ENCODE data around the gene ABCD3. TPM values are rescaled to one million over a fixed set of nuclear protein-coding genes. Genes with fewer than 3 reads are reported as not detected.
A peak's percentile ranks its signal among the peaks of the same experiment; 100 is the strongest.

ABCD3 gene
- total RNA-seq, 1 donor from 2014 or later, result 35.0 TPM

- Mint-ChIP-seq H3K36me3 (ENCODE audit: low read depth) (no peaks in the 10 kb centered on the region), H3K27me3 (ENCODE audit: low read depth) (no peaks in the 10 kb centered on the region), H3K4me3 (no peak overlapping the region), H3K27ac (ENCODE audit: unreplicated experiment) (no peak overlapping the region), H3K9me3 (peaks cover 9% of the 10 kb centered on the region), H3K4me1 (peaks cover 8% of the 10 kb centered on the region)
- DNase-seq (ENCODE audit: low read depth, low spot score), result no peak
- TF ChIP-seq, protein P1, sequence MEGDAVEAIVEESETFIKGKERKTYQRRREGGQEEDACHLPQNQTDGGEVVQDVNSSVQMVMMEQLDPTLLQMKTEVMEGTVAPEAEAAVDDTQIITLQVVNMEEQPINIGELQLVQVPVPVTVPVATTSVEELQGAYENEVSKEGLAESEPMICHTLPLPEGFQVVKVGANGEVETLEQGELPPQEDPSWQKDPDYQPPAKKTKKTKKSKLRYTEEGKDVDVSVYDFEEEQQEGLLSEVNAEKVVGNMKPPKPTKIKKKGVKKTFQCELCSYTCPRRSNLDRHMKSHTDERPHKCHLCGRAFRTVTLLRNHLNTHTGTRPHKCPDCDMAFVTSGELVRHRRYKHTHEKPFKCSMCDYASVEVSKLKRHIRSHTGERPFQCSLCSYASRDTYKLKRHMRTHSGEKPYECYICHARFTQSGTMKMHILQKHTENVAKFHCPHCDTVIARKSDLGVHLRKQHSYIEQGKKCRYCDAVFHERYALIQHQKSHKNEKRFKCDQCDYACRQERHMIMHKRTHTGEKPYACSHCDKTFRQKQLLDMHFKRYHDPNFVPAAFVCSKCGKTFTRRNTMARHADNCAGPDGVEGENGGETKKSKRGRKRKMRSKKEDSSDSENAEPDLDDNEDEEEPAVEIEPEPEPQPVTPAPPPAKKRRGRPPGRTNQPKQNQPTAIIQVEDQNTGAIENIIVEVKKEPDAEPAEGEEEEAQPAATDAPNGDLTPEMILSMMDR (conservative IDR thresholded peaks at IDR 0.05), result no peak
These were observed 23.0 kb upstream of the ABCD3 start for GRCh38 chr1:94395231-94395630.

DNA sequence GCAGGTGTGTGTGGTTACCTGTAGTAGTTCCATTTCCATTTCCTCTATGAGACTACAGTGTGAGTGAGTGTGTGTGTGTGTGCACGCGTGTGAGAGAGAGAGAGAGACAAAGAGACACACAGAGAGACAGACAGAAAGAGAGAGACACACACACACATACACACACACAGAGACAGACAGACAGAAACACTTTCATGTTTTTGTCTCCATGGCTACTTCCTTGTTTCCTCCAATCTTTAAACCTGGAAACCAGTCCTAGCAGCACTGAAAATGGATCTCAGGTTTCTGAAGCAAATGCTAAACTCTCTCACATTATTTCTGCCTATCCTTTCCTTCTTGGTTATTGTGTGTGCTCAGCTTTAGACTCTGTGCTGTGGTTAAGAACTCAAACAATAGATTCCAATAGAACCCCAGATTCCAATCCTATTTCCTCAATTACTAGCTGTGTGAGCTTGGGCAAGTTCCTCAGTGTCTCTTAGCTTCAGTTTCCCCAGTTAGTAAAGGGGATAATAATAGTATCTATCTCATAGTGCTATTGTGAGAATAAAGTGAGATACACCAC lies 22.4 kb upstream of the ABCD3 start:
- no peak overlapping the region for H3K4me3 Mint-ChIP-seq
- peaks cover 9% of the 10 kb centered on the region for H3K9me3 Mint-ChIP-seq
- peaks cover 8% of the 10 kb centered on the region for H3K4me1 Mint-ChIP-seq
- H3K27me3 Mint-ChIP-seq (ENCODE audit: low read depth), result no peaks in the 10 kb centered on the region
- no peaks in the 10 kb centered on the region for H3K36me3 Mint-ChIP-seq (ENCODE audit: low read depth)
- no peak overlapping the region for H3K27ac Mint-ChIP-seq (ENCODE audit: unreplicated experiment)
- no peak for DNase-seq (ENCODE audit: low read depth, low spot score)
- TF ChIP-seq, protein P1 (conservative IDR thresholded peaks at IDR 0.05), result no peak

DNA sequence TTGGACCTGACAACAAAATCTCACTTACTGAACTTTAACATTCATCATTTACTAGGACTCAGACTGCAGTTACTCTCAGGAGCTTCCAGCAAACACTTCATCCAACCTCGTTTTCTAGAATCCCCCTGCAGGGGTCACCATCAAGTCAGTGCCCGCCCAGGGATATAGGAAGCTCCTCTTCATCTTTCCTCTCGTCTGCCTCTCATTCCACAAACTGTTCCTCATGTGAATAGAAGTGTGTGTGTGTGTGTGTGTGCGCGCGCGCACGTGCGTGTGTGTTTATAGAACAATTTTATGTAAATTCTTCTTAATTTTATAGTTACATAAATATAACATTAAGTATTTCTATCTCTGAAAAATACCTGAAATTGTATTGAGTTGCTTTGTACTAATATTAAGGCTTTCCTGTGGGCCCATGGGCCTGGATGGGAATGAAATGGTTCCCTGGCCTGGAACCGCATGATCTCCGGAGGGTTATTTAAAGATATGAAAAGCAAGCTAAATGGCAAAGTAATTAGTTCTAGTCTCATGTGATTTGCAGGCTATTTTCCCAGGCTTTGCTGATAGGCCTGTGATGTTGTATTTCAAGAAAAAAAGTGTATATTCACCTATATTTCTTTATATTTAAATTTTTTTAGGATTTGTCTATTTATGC lies 21.7 kb upstream of the ABCD3 start:
- Mint-ChIP-seq H3K9me3 (peaks cover 6% of the 10 kb centered on the region), H3K36me3 (ENCODE audit: low read depth) (no peaks in the 10 kb centered on the region), H3K4me3 (no peak overlapping the region), H3K27me3 (ENCODE audit: low read depth) (no peaks in the 10 kb centered on the region), H3K27ac (ENCODE audit: unreplicated experiment) (no peak overlapping the region), H3K4me1 (peaks cover 8% of the 10 kb centered on the region)
- DNase-seq (ENCODE audit: low read depth, low spot score), result no peak
- TF ChIP-seq, protein P1 (conservative IDR thresholded peaks at IDR 0.05), result peak; percentile 21

- peaks cover 8% of the 10 kb centered on the region for H3K4me1 Mint-ChIP-seq
- H3K4me3 Mint-ChIP-seq, result no peak overlapping the region
- TF ChIP-seq, protein P1 (conservative IDR thresholded peaks at IDR 0.05), result no peak
- H3K27ac Mint-ChIP-seq (ENCODE audit: unreplicated experiment), result no peak overlapping the region
- DNase-seq (ENCODE audit: low read depth, low spot score), result no peak
- H3K36me3 Mint-ChIP-seq (ENCODE audit: low read depth), result no peaks in the 10 kb centered on the region
- peaks cover 2% of the 10 kb centered on the region for H3K9me3 Mint-ChIP-seq
- H3K27me3 Mint-ChIP-seq (ENCODE audit: low read depth), result no peaks in the 10 kb centered on the region
These were observed 19.8 kb upstream of the ABCD3 start for GRCh38 chr1:94398356-94398755.

- Mint-ChIP-seq H3K27me3 (ENCODE audit: low read depth) (no peaks in the 10 kb centered on the region), H3K4me1 (peaks cover 8% of the 10 kb centered on the region), H3K36me3 (ENCODE audit: low read depth) (no peaks in the 10 kb centered on the region), H3K27ac (ENCODE audit: unreplicated experiment) (no peak overlapping the region), H3K9me3 (peaks cover 2% of the 10 kb centered on the region), H3K4me3 (no peak overlapping the region)
- TF ChIP-seq, protein P1 (conservative IDR thresholded peaks at IDR 0.05), result no peak
- no peak for DNase-seq (ENCODE audit: low read depth, low spot score)
These were observed 18.7 kb upstream of the ABCD3 start for GRCh38 chr1:94399453-94399852.
